KMS-11 (cell line): ENCODE results near the gene PCBD2.

Source experiments
- H2AFZ ChIP-seq: fragments of 200-600 bp; sonication (generic); 2 replicates; pipeline ENCODE4 v1.6.1; 2016; ENCODE audit warnings: antibody characterized with exemption, mixed run types, low read depth
- H3K27ac ChIP-seq: fragments of 200-600 bp; sonication (generic); 2 replicates; pipeline ENCODE4 v1.6.1; 2016; ENCODE audit warnings: mild to moderate bottlenecking, mixed run types
- H3K27me3 ChIP-seq: fragments of 200-600 bp; sonication (generic); 2 replicates; pipeline ENCODE4 v1.6.1; 2017; ENCODE audit warnings: mild to moderate bottlenecking, low read depth, mixed run types, moderate library complexity; ENCODE audit not compliant: insufficient read depth
- H3K36me3 ChIP-seq: fragments of 200-600 bp; sonication (generic); 2 replicates; pipeline ENCODE4 v1.6.1; 2017; ENCODE audit warnings: mild to moderate bottlenecking, mixed run types; ENCODE audit not compliant: insufficient read depth
- H3K4me1 ChIP-seq: fragments of 200-600 bp; sonication (generic); 2 replicates; pipeline ENCODE4 v1.6.1; 2016; ENCODE audit warnings: mild to moderate bottlenecking, low read depth, mixed run types; ENCODE audit not compliant: poor library complexity, severe bottlenecking
- H3K4me2 ChIP-seq: fragments of 200-600 bp; sonication (generic); 2 replicates; pipeline ENCODE4 v1.7.0; 2016; ENCODE audit warnings: mild to moderate bottlenecking, mixed run types
- H3K4me3 ChIP-seq: fragments of 200-600 bp; sonication (generic); IDR thresholded peaks from 2 replicates; pipeline ENCODE4 v1.6.1; 2017; ENCODE audit warnings: low read depth, low read length, mixed read lengths; ENCODE audit not compliant: insufficient read depth
- H3K79me2 ChIP-seq: fragments of 200-600 bp; sonication (generic); 2 replicates; pipeline ENCODE4 v1.6.1; 2016; ENCODE audit warnings: low read depth, mixed run types; ENCODE audit not compliant: insufficient read depth
- H3K9ac ChIP-seq: fragments of 200-600 bp; sonication (generic); 2 replicates; pipeline ENCODE4 v1.6.1; 2016; ENCODE audit warnings: mild to moderate bottlenecking, mixed run types
- H4K20me1 ChIP-seq: fragments of 200-600 bp; sonication (generic); 2 replicates; pipeline ENCODE4 v1.6.1; 2016; ENCODE audit warnings: mild to moderate bottlenecking, mixed run types; ENCODE audit not compliant: insufficient read depth
- CTCF ChIP-seq: fragments of 200-600 bp; sonication (generic); conservative IDR thresholded peaks from 2 replicates; pipeline ENCODE4 v1.6.1; 2017; ENCODE audit warnings: low read depth, mild to moderate bottlenecking, antibody characterized with exemption, low read length, moderate library complexity, mixed read lengths

PCBD2 gene

DNA sequence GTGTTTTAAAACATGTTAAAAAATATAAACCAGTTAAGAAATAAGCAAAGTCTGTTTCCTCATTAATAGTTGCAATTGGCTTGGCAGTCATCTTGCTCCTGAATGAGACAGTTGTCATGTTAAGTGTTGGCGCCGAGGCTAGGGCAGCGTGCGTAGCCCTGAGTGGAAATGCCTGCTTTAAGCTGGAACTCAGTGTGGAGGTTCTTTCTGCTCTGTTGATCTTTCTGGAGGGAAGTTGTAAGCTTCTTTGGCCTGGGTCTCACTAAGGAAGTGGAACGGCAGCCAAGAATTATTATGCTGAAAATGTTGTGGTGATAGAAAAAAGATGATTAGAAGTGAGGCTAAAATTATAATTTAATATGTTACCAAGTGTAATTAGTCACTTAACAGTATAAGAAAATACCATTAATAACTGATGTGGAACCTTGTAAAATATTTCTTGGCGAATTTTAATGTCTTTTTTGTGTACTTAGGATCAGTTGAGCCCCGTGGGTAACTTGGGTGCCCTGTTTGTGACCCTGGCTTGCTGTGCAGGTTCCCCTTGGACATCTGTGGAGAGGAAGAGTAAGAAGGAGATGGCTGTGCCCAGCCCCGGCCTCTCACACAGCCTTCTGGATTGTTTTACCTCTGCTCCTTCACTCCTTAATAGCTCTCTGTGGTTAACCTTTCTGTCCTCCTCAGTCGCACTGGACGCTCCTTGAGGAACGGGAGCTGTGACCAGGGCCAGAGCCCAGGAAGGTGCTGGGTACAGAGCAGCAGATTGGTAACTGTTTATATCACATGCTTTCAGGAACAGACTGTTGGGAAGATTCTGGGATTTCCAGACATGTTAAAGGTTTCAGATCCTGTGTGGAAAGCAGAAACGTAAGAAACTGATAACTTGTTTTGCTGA, 31.0 kb downstream of the PCBD2 start:
- no peak overlapping the region for H3K4me3 ChIP-seq
- H4K20me1 ChIP-seq, result no peaks in the 10 kb centered on the region
- H3K27me3 ChIP-seq, result no peaks in the 10 kb centered on the region
- H3K4me1 ChIP-seq, result peaks cover 3% of the 10 kb centered on the region
- no peak overlapping the region for H2AFZ ChIP-seq
- H3K79me2 ChIP-seq, result no peaks in the 10 kb centered on the region
- no peak overlapping the region for H3K9ac ChIP-seq
- no peak overlapping the region for H3K27ac ChIP-seq
- no peak overlapping the region for H3K4me2 ChIP-seq
- no peak for TF ChIP-seq CTCF
- no peaks in the 10 kb centered on the region; the same call in 1 of the 2 replicates for H3K36me3 ChIP-seq

DNA sequence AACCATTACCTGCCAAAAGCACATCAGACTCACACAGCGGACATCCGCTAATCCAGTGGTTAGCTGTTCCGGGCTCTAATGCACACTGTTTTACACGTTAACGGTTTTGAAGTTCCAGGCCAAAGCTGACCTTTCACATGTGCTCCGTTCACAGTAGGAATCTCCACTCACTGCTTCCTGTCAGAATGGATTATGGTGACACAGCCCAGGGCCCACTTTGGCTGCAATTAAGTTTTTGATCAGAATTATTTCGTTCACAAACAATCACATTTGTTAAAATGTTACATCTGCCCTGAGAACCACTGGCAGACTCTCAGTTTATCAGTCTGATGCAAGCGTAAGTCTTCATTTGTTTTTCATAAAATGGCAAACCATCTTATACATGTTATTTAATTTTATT, 32.6 kb downstream of the PCBD2 start:
- no peak overlapping the region for H3K4me2 ChIP-seq
- H3K4me1 ChIP-seq, result peaks cover 3% of the 10 kb centered on the region
- H3K27me3 ChIP-seq, result no peaks in the 10 kb centered on the region
- no peak overlapping the region for H3K27ac ChIP-seq
- H4K20me1 ChIP-seq, result no peaks in the 10 kb centered on the region
- no peak for TF ChIP-seq CTCF
- H3K79me2 ChIP-seq, result no peaks in the 10 kb centered on the region
- no peak overlapping the region for H2AFZ ChIP-seq
- H3K4me3 ChIP-seq, result no peak overlapping the region
- H3K36me3 ChIP-seq, result no peaks in the 10 kb centered on the region; the same call in 1 of the 2 replicates
- H3K9ac ChIP-seq, result no peak overlapping the region

- Histone ChIP-seq H3K27me3 (no peaks in the 10 kb centered on the region), H4K20me1 (no peaks in the 10 kb centered on the region), H3K27ac (no peak overlapping the region), H3K4me2 (no peak overlapping the region), H3K9ac (no peak overlapping the region), H3K4me3 (no peak overlapping the region), H3K36me3 (no peaks in the 10 kb centered on the region; the same call in 1 of the 2 replicates), H3K4me1 (peaks cover 3% of the 10 kb centered on the region), H2AFZ (no peak overlapping the region), H3K79me2 (no peaks in the 10 kb centered on the region)
- TF ChIP-seq CTCF, result no peak
Measured at GRCh38 chr5:134938030-134938429, 33.1 kb downstream of the PCBD2 start.

GRCh38 chr5:134939500-134939899, 34.6 kb downstream of the PCBD2 start:
- Histone ChIP-seq H3K36me3 (no peaks in the 10 kb centered on the region; the same call in 1 of the 2 replicates), H3K4me2 (no peak overlapping the region), H4K20me1 (no peaks in the 10 kb centered on the region), H3K27ac (no peak overlapping the region), H3K9ac (no peak overlapping the region), H2AFZ (no peak overlapping the region), H3K79me2 (no peaks in the 10 kb centered on the region), H3K4me1 (peaks cover 3% of the 10 kb centered on the region), H3K4me3 (no peak overlapping the region), H3K27me3 (no peaks in the 10 kb centered on the region)
- TF ChIP-seq CTCF, result no peak
